ENCODE measurements around the gene TNK2.
"Not testable (repeated sequence)": the region's sequence is repeated elsewhere in the genome, so short reads cannot be mapped to it uniquely, and the experiment has no call there.

The TNK2 gene

GRCh38 chr3:195867631-195868335 is 40.6 kb downstream of the TNK2 start:
- no peak for DNase-seq

- no peak for DNase-seq
These were observed 41.5 kb downstream of the TNK2 start for GRCh38 chr3:195866686-195867511.

GRCh38 chr3:195865752-195866151 is 42.6 kb downstream of the TNK2 start:
- no peak for DNase-seq

GRCh38 chr3:195863121-195864061 is 45.0 kb downstream of the TNK2 start:
- DNase-seq, result peak; percentile 59

GRCh38 chr3:195862318-195862717 is 46.0 kb downstream of the TNK2 start:
- not testable (repeated sequence) for DNase-seq

GRCh38 chr3:195860456-195860855 is 47.9 kb downstream of the TNK2 start:
- DNase-seq, result no peak

GRCh38 chr3:195859846-195860411 is 48.4 kb downstream of the TNK2 start:
- DNase-seq, result no peak

- peak; percentile 81 for DNase-seq
These were observed 49.1 kb downstream of the TNK2 start for GRCh38 chr3:195859061-195859845.

GRCh38 chr3:195856410-195857084 is 51.8 kb downstream of the TNK2 start:
- no peak for DNase-seq

- no peak for DNase-seq
These were observed 52.6 kb downstream of the TNK2 start for GRCh38 chr3:195855471-195856409.

- DNase-seq, result no peak
These were observed 53.6 kb downstream of the TNK2 start for GRCh38 chr3:195854628-195855294.

GRCh38 chr3:195853996-195854395 is 54.4 kb downstream of the TNK2 start:
- no peak for DNase-seq

GRCh38 chr3:195853036-195853435 is 55.3 kb downstream of the TNK2 start:
- no peak for DNase-seq

- peak; percentile 94 for DNase-seq
These were observed 57.4 kb downstream of the TNK2 start for GRCh38 chr3:195850857-195851543.

- DNase-seq, result no peak
These were observed 58.9 kb downstream of the TNK2 start for GRCh38 chr3:195849322-195850074.

- DNase-seq, result no peak
These were observed 61.0 kb downstream of the TNK2 start for GRCh38 chr3:195847055-195847950.

GRCh38 chr3:195845483-195845882 is 62.9 kb downstream of the TNK2 start:
- DNase-seq, result no peak
